Endothelial cell (in vitro differentiated cells): ENCODE results near the gene HOXB9. TPM values are rescaled to one million over a fixed set of nuclear protein-coding genes. Genes with fewer than 3 reads are reported as not detected.

ENCODE experiments used
- DNase-seq: peaks from one replicate; pipeline ENCODE4 v3.0.0; 2021; ENCODE audit warnings: low spot score
- H3K27ac Mint-ChIP-seq: one replicate; pipeline ENCODE4 v1.8.0; 2021; ENCODE audit warnings: mixed read lengths, inconsistent platforms; ENCODE audit not compliant: unreplicated experiment
- H3K27me3 Mint-ChIP-seq: one replicate; pipeline ENCODE4 v1.8.0; 2021; ENCODE audit warnings: mild to moderate bottlenecking, moderate library complexity, mixed read lengths, inconsistent platforms; ENCODE audit not compliant: unreplicated experiment
- H3K36me3 Mint-ChIP-seq: one replicate; pipeline ENCODE4 v1.8.0; 2021; ENCODE audit warnings: mild to moderate bottlenecking, low read depth, mixed read lengths, inconsistent platforms; ENCODE audit not compliant: unreplicated experiment
- H3K4me1 Mint-ChIP-seq: one replicate; pipeline ENCODE4 v1.8.0; 2021; ENCODE audit warnings: mild to moderate bottlenecking, mixed read lengths, inconsistent platforms; ENCODE audit not compliant: unreplicated experiment
- H3K4me3 Mint-ChIP-seq: one replicate; pipeline ENCODE4 v1.8.0; 2021; ENCODE audit warnings: mild to moderate bottlenecking, mixed read lengths, inconsistent platforms; ENCODE audit not compliant: unreplicated experiment
- H3K9me3 Mint-ChIP-seq: one replicate; pipeline ENCODE4 v1.8.0; 2021; ENCODE audit warnings: mixed read lengths, inconsistent platforms; ENCODE audit not compliant: unreplicated experiment
- long read RNA-seq: library from polyadenylated mRNA; unstranded; transcript quantifications from one replicate; pipeline ENCODE4 v2.0.0, GENCODE V29; 2020; ENCODE audit not compliant: unreplicated experiment
- total RNA-seq: library from RNA; stranded (reverse); fragmentation: NEBNext Ultra II Directional; extraction: Animal tissue kit (Norgen Biotek cat#: 25700); gene quantifications from one replicate; pipeline ENCODE4 v1.2.1, GENCODE V29; 2021; ENCODE audit not compliant: unreplicated experiment
- TF ChIP-seq, protein P1 (sequence below): fragments of 200-600 bp; sonication (generic); IDR thresholded peaks from one replicate; pipeline ENCODE4 v1.5.0; 2021; ENCODE audit warnings: antibody characterized with exemption; ENCODE audit not compliant: unreplicated experiment

The HOXB9 gene
- 0.49 TPM for total RNA-seq
- long read RNA-seq = 0 reads

DNA sequence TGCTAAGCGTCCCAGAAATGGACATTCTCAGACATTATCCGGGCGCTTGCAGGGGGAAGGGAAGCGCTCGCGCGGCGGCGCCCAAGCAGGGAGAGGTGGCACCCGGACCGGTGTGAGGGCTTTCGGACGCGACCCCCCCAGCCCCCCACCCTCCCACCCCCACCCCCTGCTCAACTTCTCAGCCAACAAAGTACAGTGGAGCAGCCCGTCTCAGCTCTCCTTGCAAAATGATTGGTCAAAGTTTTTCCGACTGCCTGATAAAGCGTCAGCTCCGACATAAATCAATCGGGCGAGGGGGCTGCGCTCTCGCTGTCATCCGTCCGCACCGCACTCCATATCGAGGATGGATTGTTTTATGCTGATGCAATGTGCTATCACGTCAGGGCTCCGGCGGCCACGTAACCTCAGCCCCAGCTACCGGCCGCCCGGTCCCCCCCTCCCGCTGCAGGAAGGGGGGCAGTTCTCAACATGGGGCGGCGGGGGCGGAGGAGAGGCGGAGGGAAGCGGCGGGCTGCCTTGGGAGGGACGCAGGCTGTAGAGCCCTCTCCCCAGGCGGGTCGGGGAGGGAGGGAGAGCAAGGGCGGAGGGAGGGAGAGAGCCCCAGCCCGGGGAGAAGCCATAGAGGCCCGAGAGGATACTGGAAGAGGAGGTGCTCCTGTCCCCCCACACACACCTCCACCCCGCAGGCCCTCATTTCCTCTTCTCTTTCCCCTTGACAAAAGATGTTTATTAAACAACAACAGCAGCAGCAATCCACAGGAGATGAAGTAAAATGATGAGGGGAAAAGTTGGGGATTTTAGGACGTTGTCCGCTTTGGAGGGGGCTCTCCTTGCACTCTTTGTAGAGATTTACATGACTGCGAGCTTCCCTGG, at the start of gene HOXB9:
Gene HOXB9, minus strand, starts transcription at position 114 of the 873 bp plus-strand sequence. Its CDS starts 89 bp downstream, at position 25.
- H3K9me3 Mint-ChIP-seq = no peaks in the 10 kb centered on the region
- peaks cover 37% of the 10 kb centered on the region for H3K27me3 Mint-ChIP-seq
- no peak for DNase-seq
- TF ChIP-seq, protein P1, sequence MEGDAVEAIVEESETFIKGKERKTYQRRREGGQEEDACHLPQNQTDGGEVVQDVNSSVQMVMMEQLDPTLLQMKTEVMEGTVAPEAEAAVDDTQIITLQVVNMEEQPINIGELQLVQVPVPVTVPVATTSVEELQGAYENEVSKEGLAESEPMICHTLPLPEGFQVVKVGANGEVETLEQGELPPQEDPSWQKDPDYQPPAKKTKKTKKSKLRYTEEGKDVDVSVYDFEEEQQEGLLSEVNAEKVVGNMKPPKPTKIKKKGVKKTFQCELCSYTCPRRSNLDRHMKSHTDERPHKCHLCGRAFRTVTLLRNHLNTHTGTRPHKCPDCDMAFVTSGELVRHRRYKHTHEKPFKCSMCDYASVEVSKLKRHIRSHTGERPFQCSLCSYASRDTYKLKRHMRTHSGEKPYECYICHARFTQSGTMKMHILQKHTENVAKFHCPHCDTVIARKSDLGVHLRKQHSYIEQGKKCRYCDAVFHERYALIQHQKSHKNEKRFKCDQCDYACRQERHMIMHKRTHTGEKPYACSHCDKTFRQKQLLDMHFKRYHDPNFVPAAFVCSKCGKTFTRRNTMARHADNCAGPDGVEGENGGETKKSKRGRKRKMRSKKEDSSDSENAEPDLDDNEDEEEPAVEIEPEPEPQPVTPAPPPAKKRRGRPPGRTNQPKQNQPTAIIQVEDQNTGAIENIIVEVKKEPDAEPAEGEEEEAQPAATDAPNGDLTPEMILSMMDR = no peak
- peaks cover 11% of the 10 kb centered on the region for H3K4me1 Mint-ChIP-seq
- H3K27ac Mint-ChIP-seq = no peak within 1 kb of the TSS
- peak within 1 kb of the TSS; percentile 88 for H3K4me3 Mint-ChIP-seq
- H3K36me3 Mint-ChIP-seq = no peaks in the 10 kb centered on the region

DNA sequence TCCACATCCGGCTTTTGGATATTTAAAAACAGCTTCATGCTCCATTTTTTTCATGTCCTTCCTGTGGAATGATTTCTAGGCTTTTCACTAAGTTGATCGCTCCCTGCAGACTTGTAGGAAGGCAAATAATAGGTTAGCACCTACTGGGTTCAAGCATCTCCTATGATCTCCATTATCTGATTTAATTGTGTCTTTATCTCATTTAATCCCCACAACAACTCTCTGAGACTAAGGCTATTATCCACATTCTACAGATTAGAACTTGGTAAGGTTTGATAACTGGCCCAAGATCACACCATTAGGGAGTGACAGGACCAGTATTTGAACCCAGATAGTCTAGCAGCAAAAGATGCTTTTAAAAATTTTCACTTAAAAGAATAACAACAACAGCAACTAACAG, 46.2 kb upstream of the HOXB9 start:
- Mint-ChIP-seq H3K4me1 (peaks cover 2% of the 10 kb centered on the region), H3K27ac (no peak overlapping the region), H3K36me3 (no peaks in the 10 kb centered on the region), H3K27me3 (peaks cover 5% of the 10 kb centered on the region), H3K4me3 (no peak overlapping the region), H3K9me3 (no peaks in the 10 kb centered on the region)
- TF ChIP-seq, protein P1 = no peak
- no peak for DNase-seq

- Mint-ChIP-seq H3K9me3 (no peaks in the 10 kb centered on the region), H3K36me3 (no peaks in the 10 kb centered on the region), H3K27me3 (peaks cover 5% of the 10 kb centered on the region), H3K4me3 (peak overlapping the region; percentile 2), H3K27ac (no peak overlapping the region), H3K4me1 (no peaks in the 10 kb centered on the region)
- TF ChIP-seq, protein P1 = peak; percentile 89
- DNase-seq = peak; percentile 79
Measured at GRCh38 chr17:48671697-48672171, 45.6 kb upstream of the HOXB9 start.

DNA sequence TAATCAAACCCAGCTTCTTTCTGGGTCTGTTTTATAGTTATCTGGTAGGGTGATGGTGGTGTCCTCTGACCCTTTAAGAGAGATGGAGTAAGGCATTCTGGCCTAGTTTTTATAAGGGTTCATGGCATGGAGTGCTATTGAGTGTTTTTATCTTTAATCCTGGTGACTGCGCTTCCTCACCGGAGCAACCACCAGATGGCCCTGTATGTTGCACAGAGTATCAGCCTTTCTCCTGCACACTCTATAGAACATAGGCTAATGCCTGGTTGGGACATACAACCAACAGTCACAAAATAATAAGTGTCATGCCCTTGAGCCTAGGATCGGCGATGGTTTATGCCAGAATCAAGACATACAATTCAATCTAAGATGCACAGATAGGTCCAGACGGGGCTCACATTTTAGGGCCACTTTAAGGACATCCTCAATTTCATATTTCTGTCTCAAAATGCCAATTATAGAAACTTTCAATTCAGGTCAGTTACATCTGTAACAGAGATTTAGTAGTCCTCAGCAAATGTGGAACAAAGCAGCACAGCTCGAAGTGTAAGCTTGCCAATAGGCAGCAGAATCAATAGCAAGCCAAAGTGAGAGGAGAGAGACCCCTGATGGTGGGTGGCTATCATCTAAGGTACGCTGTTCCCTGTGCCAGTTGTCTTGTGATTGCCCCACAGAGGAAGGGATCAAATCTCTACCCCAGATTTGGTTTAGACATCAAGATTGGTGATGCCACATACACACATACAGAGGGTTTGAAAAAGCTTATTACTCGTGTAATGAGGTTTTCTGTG, 37.2 kb upstream of the HOXB9 start:
- H3K9me3 Mint-ChIP-seq = no peaks in the 10 kb centered on the region
- H3K4me1 Mint-ChIP-seq = no peaks in the 10 kb centered on the region
- TF ChIP-seq, protein P1 = no peak
- no peaks in the 10 kb centered on the region for H3K36me3 Mint-ChIP-seq
- no peak overlapping the region for H3K4me3 Mint-ChIP-seq
- no peak for DNase-seq
- H3K27me3 Mint-ChIP-seq = peaks cover 2% of the 10 kb centered on the region
- no peak overlapping the region for H3K27ac Mint-ChIP-seq
